COLO668 (cell line): ENCODE results near the gene GAMT.

Source experiments
- DNase-seq: peaks from one replicate; lab custom pipeline; 2025; ENCODE audit not compliant: unreplicated experiment; lab: John Stamatoyannopoulos, UW

The GAMT gene

GRCh38 chr19:1386945-1387683, 14.2 kb downstream of the GAMT start:
- no peak for DNase-seq

DNA sequence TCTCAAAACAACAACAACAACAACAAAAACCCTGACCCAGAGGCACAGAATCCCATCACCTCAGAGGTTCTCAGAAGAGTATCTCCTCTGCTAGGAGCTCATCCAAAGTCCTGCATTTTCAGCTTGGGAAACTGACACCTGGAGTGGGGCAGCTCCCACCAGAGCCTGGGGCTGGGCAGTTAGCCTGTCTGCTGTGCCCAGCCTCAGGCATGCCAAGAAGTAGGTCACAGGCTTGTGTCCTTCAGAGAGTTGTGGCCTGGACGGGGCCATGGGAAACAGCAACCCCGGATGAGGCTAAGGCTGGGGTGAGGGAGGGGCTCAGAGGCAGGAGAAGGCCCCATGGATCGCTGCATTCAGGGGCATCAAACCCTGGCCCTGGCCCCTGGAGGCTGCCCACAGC, 15.5 kb downstream of the GAMT start:
- DNase-seq: no peak

DNA sequence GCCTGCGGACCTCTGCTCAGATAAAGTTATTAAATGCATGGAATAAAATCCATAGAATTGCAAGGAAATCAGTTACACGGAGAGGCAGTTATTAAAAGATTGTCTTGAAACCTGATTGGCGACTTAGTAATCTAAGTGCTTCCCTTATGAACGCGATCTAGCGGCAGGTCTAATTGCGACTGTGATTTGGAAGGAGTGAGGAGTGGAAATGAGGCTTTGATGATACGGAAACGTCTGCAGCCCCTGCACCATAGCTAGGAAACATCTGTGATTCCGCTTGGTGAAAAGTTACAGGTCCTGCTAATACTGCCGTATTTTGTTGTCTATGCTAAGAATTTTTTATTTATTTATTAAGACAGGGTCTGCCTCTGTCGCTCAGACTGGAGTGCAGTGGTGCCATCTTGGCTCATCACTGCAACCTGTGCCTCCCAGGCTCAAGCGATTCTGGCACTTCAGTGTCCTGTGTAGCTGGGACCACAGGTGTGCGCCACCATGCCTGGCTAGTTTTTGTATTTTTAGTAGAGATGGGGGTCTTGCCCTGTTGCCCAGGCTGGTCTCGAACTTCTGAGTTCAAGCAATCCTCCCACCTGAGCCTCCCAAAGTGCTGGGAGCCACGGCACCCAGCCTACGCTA, 16.7 kb downstream of the GAMT start:
- DNase-seq: no peak

DNA sequence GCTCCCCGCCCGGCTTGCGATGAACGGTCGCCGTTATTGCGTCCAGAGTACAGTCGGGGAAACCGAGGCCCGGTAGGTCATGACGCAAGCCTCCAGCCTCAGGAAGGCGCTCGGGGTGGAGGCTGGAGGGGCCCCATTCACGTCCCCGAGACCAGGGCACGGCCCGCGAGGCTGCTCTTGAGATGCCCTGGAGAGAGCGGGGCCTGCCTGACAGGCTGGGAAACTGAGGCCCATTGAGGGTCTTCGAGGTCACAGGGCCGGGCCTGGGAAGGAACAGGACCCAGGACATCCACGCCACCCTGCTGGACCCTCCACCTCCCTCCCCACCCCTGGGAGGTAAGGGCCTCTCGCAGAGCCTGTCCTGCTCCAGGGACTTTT, 17.3 kb downstream of the GAMT start:
- no peak for DNase-seq

- DNase-seq: peak; percentile 90
Measured at GRCh38 chr19:1383312-1384084, 17.8 kb downstream of the GAMT start, which contains the start of gene NDUFS7. NDUFS7 (plus strand) TSS chr19:1383907; CDS start chr19:1383927, 20 bp downstream.

- no peak for DNase-seq
Measured at GRCh38 chr19:1383017-1383311, 18.4 kb downstream of the GAMT start.

- DNase-seq: no peak
Measured at GRCh38 chr19:1382250-1382649, 19.1 kb downstream of the GAMT start.

DNA sequence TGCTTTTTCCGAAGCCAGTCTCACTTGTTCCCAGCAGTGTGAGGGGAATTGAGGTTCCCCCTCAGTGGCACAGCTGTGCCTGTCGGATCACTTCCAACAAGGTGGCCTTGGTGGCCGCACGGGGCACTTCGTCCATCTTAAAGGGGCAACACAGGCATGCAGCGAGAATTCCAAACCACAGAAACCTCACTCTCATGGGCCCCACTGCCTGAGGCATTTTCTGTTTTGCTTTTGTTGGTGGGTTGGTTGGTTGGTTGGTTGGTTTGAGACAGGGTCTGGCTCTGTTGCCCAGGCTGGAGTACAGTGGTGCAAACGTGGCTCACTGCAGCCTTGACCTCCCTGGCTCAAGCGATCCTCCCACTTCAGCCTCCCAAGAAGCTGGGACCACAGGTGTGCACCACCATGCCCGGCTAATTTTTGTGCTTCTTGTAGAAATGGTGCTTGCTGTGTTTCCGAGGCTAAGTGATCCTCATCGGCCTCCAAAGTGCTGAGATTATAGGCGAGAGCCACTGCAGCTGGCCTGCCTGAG, 21.3 kb downstream of the GAMT start:
- DNase-seq: no peak

DNA sequence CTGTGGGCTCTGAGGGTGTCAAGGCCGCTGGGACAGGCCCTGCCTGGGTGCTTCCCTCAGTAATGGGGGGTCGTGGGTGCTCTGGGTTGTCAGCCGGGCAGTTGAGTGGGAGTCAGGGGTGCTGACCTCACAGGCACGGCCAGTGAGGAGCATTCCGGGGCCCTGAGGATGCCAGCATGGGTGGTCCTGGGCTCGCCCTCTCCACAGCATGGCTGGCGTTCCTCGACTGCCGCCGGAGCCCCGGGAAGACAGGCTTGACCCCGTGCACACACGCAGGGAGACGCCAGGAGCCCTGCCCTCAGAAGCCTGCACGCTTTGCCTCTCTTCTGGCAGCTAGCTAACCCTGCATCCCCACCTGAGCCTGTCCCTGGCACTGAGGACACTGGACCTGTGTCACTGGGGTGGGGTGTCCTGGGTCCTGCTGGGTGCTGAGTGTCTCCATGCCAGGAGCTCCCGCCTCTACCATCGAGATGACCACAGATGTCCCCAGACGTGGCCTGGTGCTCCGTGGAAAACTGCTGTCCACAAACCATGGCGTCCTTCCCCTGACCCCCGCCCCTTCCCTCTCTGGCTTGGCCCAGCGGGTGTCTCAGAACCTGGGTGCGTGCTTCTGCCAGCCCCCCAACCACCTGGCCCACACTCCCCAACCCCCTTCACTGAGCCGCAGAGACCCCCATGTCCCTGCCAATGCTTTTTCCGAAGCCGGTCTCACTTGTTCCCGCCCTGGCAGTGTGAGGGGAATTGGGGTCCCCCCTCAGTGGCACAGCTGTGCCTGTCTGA, 22.0 kb downstream of the GAMT start:
- DNase-seq: no peak

DNA sequence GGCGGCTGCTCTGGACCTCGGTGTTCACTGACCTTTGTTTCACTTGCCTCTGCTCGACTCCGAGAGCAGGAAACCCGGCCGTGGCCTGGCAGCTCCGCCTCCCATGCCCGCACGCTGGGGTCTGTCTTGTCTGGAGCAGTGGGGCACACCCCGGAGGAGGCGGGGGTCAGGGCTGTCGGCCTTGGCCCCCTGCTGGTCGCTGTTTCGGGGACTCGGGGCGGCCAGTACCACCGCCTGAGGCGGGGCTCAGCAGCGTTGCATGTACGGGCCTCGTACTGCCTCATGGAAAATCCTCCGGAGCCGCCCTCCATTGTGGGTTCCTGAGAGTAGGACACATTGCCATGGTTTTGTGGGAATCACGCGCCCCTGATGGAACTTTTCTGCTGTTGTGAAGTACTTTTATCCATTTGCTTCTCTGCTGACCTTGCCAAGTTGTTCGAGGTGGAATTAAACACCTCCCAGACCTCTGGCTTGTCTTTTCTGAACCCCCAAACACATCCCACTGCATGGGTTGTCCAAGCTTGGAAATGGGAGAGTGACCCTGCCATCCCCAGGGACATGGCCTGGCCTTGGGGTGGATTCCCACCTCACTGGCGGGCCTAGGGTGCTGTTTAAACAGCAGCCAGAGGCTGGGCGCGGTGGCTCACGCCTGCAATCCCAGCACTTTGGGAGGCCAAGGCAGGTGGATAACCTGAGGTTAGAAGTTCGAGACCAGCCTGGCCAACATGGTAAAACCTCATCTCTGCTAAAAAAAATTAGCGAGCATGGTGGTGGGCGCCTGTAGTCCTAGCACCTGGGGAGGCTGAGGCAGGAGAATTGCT, 23.2 kb downstream of the GAMT start:
- DNase-seq: no peak

GRCh38 chr19:1377176-1377964, 24.0 kb downstream of the GAMT start:
- DNase-seq: no peak

DNA sequence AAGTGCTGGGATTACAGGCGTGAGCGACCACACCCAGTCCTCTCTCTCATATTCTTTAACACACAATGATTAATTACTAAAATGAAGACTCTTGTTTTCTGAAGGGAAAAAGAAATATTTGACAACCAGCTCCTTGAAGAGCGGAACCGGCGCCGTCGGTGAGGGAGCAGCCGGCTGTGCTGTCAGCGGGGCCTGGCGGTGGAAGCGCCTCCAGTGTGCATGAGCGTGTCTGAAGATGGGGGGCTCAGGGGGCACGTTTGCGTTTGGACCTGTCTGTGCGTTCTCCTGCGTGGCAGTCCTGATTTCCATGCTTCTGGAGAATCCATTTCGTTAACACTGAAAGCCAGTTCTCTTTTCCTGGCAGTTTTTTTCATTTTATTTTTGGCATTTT, 24.9 kb downstream of the GAMT start:
- DNase-seq: no peak

GRCh38 chr19:1374250-1374577, 27.1 kb downstream of the GAMT start:
- DNase-seq: no peak

- DNase-seq: no peak
Measured at GRCh38 chr19:1373534-1374249, 27.6 kb downstream of the GAMT start.

- no peak for DNase-seq
Measured at GRCh38 chr19:1373042-1373533, 28.3 kb downstream of the GAMT start.

DNA sequence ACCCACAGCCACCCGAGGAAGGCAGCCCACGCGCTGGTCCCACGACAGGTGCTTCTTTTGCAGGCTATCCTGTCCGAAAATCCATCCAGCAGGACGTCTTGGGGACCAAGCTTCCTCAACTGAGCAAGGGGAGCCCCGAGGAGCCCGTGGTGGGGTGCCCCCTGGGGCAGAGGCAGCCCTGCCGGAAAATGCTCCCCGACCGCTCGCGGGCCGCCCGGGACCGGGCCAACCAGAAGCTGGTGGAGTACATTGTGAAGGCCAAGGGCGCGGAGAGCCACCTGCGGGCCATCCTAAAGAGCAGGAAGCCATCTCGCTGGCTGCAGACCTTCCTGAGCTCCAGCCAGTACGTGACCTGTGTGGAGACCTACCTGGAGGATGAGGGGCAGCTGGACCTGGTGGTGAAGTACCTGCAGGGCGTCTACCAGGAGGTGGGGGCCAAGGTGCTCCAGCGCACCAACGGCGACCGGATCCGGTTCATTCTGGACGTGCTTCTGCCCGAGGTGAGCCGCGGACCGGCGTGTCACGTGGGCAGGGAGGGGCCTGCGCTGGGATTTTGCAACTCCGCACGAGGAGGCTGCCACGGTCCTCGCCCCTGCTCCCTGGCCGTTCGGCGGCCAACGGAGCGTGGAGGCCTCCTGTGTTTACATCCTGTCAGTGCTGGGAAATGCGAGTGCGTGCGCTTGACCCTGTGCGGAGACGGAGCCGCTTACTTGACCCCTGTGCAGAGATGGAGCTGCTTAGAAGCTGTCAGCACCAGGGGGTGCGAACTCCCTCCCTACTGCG, 30.6 kb downstream of the GAMT start:
- peak; percentile 88 for DNase-seq

DNA sequence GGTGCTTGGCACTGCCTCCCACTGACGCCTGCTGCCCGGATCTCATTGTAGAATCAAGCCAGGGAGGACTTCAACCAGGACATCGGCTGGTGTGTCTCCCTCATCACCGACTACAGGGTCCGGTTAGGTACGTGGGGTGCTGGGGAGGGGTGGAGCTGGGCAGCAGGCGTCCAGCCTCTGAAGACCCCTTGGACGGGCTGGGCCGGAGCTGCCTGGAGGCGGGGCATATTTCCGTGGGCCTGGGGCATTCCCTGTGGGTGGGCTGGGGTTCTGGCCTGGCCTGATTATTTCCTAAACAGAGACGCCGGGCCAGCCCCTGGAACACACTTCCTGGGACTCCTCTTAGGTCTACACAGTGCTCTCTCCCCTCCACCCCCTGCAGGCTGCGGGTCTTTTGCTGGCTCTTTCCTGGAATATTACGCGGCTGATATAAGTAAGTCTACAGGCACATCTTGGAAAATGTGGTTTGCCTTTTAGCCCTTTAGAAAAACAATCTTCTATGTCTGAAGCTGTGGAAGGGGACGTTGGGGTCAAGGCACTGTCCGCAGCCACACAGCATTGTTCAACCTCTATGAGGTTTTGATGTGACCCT, 32.0 kb downstream of the GAMT start:
- no peak for DNase-seq
